Mesenteric fat pad (tissue), 1 donor: ENCODE results near the gene TMEM255B. TPM values are rescaled to one million over a fixed set of nuclear protein-coding genes. Genes with fewer than 3 reads are reported as not detected.
"Not testable (repeated sequence)": the region's sequence is repeated elsewhere in the genome, so short reads cannot be mapped to it uniquely, and the experiment has no call there.

ENCODE experiments used
- DNase-seq: peaks from one replicate; pipeline ENCODE4 v3.0.0-alpha.2; 2020; ENCODE audit warnings: low spot score
- total RNA-seq: library from RNA; stranded (reverse); fragmentation: NEBNext Ultra II Directional; extraction: Animal tissue kit (Norgen Biotek cat#: 25700); gene quantifications from one replicate; pipeline ENCODE4 v1.2.1, GENCODE V29; 2021
- donor health status: DM: yes; HTN: yes; CAD: no.

Gene TMEM255B
- total RNA-seq, 1 donor from 2014 or later = 22.7 TPM

- DNase-seq = no peak
Measured at GRCh38 chr13:113748101-113748861, 10.7 kb upstream of the TMEM255B start.

- DNase-seq = no peak
Measured at GRCh38 chr13:113748862-113749451, 10.1 kb upstream of the TMEM255B start.

GRCh38 chr13:113749507-113749906, 9.5 kb upstream of the TMEM255B start:
- DNase-seq = no peak

GRCh38 chr13:113749967-113750366, 9.1 kb upstream of the TMEM255B start:
- DNase-seq = no peak

- DNase-seq = no peak
Measured at GRCh38 chr13:113750554-113751399, 8.2 kb upstream of the TMEM255B start.

- DNase-seq = no peak
Measured at GRCh38 chr13:113751491-113751890, 7.5 kb upstream of the TMEM255B start.

GRCh38 chr13:113752211-113752986, 6.6 kb upstream of the TMEM255B start:
- not testable (repeated sequence) for DNase-seq

- DNase-seq = no peak
Measured at GRCh38 chr13:113753171-113753570, 5.9 kb upstream of the TMEM255B start.

GRCh38 chr13:113754242-113754641, 4.8 kb upstream of the TMEM255B start:
- DNase-seq = no peak

GRCh38 chr13:113754691-113755090, 4.3 kb upstream of the TMEM255B start:
- no peak for DNase-seq

- no peak for DNase-seq
Measured at GRCh38 chr13:113756441-113757097, 2.5 kb upstream of the TMEM255B start.

- peak; percentile 90 for DNase-seq
Measured at GRCh38 chr13:113759525-113760137, 605 bp downstream of the TMEM255B start.

GRCh38 chr13:113761136-113761535, 2.1 kb downstream of the TMEM255B start:
- peak; percentile 51 for DNase-seq

GRCh38 chr13:113762075-113762474, 3.0 kb downstream of the TMEM255B start:
- DNase-seq = no peak

GRCh38 chr13:113762538-113762937, 3.5 kb downstream of the TMEM255B start:
- peak; percentile 75 for DNase-seq

GRCh38 chr13:113763254-113763653, 4.2 kb downstream of the TMEM255B start:
- DNase-seq = no peak

- DNase-seq = peak; percentile 83
Measured at GRCh38 chr13:113763961-113764792, 5.2 kb downstream of the TMEM255B start.

- peak; percentile 75 for DNase-seq
Measured at GRCh38 chr13:113764793-113765563, 6.0 kb downstream of the TMEM255B start.

- DNase-seq = peak; percentile 69
Measured at GRCh38 chr13:113765564-113765910, 6.5 kb downstream of the TMEM255B start.
